AG04449 (cell line): ENCODE data around the gene ADAMTS14.

Experiments
- CTCF ChIA-PET: fragments of 350-600 bp; formaldehyde crosslinking; extraction: SDS; loops from one replicate; lab custom pipeline; 2021; ENCODE audit warnings: antibody characterized with exemption; lab: Yijun Ruan, JAX
- POLR2A ChIA-PET: fragments of 400-600, 350-600 bp; formaldehyde crosslinking; extraction: SDS; loops from one replicate; lab custom pipeline; 2020; ENCODE audit warnings: antibody characterized with exemption, inconsistent platforms; lab: Yijun Ruan, JAX
- DNase-seq: peaks from one replicate; pipeline ENCODE4 v3.0.0-alpha.2; 2010; ENCODE audit warnings: low read depth, low spot score
- H3K4me3 ChIP-seq: 2 replicates; pipeline ENCODE4 v1.5.1; 2011; ENCODE audit warnings: low read depth, mild to moderate bottlenecking, control low read depth, low read length
- CTCF ChIP-seq: IDR thresholded peaks from one replicate; pipeline ENCODE4 v1.5.1; 2011; ENCODE audit warnings: mild to moderate bottlenecking, moderate library complexity, low read length, control low read depth, inconsistent platforms; ENCODE audit not compliant: insufficient read depth; ENCODE audit errors: missing control alignments

Gene ADAMTS14

GRCh38 chr10:70782746-70783680 is 110.7 kb downstream of the ADAMTS14 start:
- ChIA-PET POLR2A (no interaction called here), CTCF (interaction anchor here (1.2 to 1.3 kb wide), 2 partner anchors 22 to 233 kb away, joined by 3 read pairs; no protein-coding TSS in a partner anchor)
- no peak overlapping the region for H3K4me3 ChIP-seq
- DNase-seq: no peak
- TF ChIP-seq CTCF: no peak

- ChIA-PET POLR2A (no interaction called here), CTCF (interaction anchor here (1.2 kb wide), 1 partner anchor 234 kb away, joined by 3 read pairs; no protein-coding TSS in a partner anchor)
- TF ChIP-seq CTCF: no peak
- no peak overlapping the region for H3K4me3 ChIP-seq
- no peak for DNase-seq
These were observed 111.7 kb downstream of the ADAMTS14 start for GRCh38 chr10:70784016-70784415.

- no peak for DNase-seq
- POLR2A ChIA-PET: no interaction called here
- H3K4me3 ChIP-seq: no peak overlapping the region
- TF ChIP-seq CTCF: no peak
- CTCF ChIA-PET: no interaction called here
These were observed 112.2 kb downstream of the ADAMTS14 start for GRCh38 chr10:70784471-70784870.

- no peak for TF ChIP-seq CTCF
- no peak for DNase-seq
- no peak within 1 kb of the TSS for H3K4me3 ChIP-seq
- POLR2A ChIA-PET: no interaction called here
- CTCF ChIA-PET: no interaction called here
These were observed 112.9 kb downstream of the ADAMTS14 start, which contains the start of gene TBATA for GRCh38 chr10:70785190-70785589. Gene TBATA (minus strand): TSS chr10:70785377. CDS start chr10:70783379, 1,998 bp downstream.

- CTCF ChIA-PET: interaction anchor here (1.3 kb wide), 1 partner anchor 28 kb away, joined by 3 read pairs; no protein-coding TSS in a partner anchor
- POLR2A ChIA-PET: no interaction called here
- no peak overlapping the region for H3K4me3 ChIP-seq
- TF ChIP-seq CTCF: no peak
- DNase-seq: no peak
These were observed 114.6 kb downstream of the ADAMTS14 start for GRCh38 chr10:70786799-70787415.
